SK-N-SH (cell line): ENCODE data around the gene CYB561D1. TPM values are rescaled to one million over a fixed set of nuclear protein-coding genes. Genes with fewer than 3 reads are reported as not detected.

ENCODE experiments used
- CTCF ChIA-PET: fragments of 300-600, 350-600 bp; formaldehyde crosslinking; extraction: SDS; loops from one replicate; lab custom pipeline; 2021; lab: Yijun Ruan, JAX
- POLR2A ChIA-PET: fragments of 350-600 bp; sonication (Branson Sonifier 250); formaldehyde crosslinking; extraction: SDS; loops from one replicate; lab custom pipeline; 2020; ENCODE audit warnings: antibody characterized with exemption, inconsistent platforms; lab: Yijun Ruan, JAX
- DNase-seq: peaks from one replicate; pipeline ENCODE4 v3.0.0; 2012
- H2AFZ ChIP-seq: fragments of 200-600 bp; sonication (generic); 2 replicates; pipeline ENCODE4 v1.8.1; 2016; ENCODE audit warnings: antibody characterized with exemption, mild to moderate bottlenecking, low read depth
- H3F3A ChIP-seq: fragments of 200-600 bp; sonication (generic); replicated peaks from 2 replicates; pipeline ENCODE3; 2016; ENCODE audit warnings: antibody characterized with exemption, mild to moderate bottlenecking; ENCODE audit not compliant: insufficient read depth
- H3K27ac ChIP-seq, 2 experiments: fragments of 200-500 bp in 1 of 2; fragments of 200-600 bp in 1 of 2; sonication (Bioruptor generic) in 1 of 2; sonication (generic), shearing (Covaris generic) in 1 of 2; 2 replicates each; pipeline versions ENCODE4 v1.5.1 to v1.6.1; 2014 to 2016; ENCODE audit warnings: low read depth in 2 of 2, inconsistent platforms in 1 of 2, low read length in 1 of 2, mild to moderate bottlenecking in 1 of 2, mixed read lengths in 1 of 2
- H3K27me3 ChIP-seq: fragments of 200-600 bp; sonication (generic), shearing (Covaris generic); 2 replicates; pipeline ENCODE4 v1.6.1; 2016; ENCODE audit warnings: mixed run types; ENCODE audit not compliant: insufficient read depth
- H3K36me3 ChIP-seq, 2 experiments: fragments of 200-500 bp in 1 of 2; fragments of 200-600 bp in 1 of 2; sonication (Bioruptor generic) in 1 of 2; sonication (generic) in 1 of 2; replicated peaks in 1 of 2; 2 replicates each; pipeline versions ENCODE3 to v1.5.1; 2014 to 2016; ENCODE audit warnings: low read length in 1 of 2, mild to moderate bottlenecking in 1 of 2; ENCODE audit not compliant: insufficient read depth in 2 of 2, control insufficient read depth in 1 of 2
- H3K4me1 ChIP-seq, 2 experiments: fragments of 200-500 bp in 1 of 2; fragments of 200-600 bp in 1 of 2; sonication (Bioruptor generic) in 1 of 2; sonication (generic), shearing (Covaris generic) in 1 of 2; 2 replicates each; pipeline versions ENCODE4 v1.5.1 to v1.6.1; 2014 to 2016; ENCODE audit warnings: low read depth in 1 of 2, low read length in 1 of 2, mixed run types in 1 of 2; ENCODE audit not compliant: insufficient read depth in 2 of 2, control insufficient read depth in 1 of 2
- H3K4me2 ChIP-seq: fragments of 200-600 bp; sonication (generic), shearing (Covaris generic); 2 replicates; pipeline ENCODE4 v1.6.1; 2017; ENCODE audit warnings: mixed run types
- H3K4me3 ChIP-seq, 2 experiments: fragments of 200-500 bp in 1 of 2; fragments of 200-600 bp in 1 of 2; sonication (Bioruptor generic) in 1 of 2; sonication (generic), shearing (Covaris generic) in 1 of 2; 2 replicates each; pipeline versions ENCODE4 v1.5.1 to v1.8.1; 2014 to 2016; ENCODE audit warnings: low read depth in 2 of 2, inconsistent platforms in 1 of 2, low read length in 1 of 2, mild to moderate bottlenecking in 1 of 2, mixed read lengths in 1 of 2, moderate library complexity in 1 of 2
- H3K79me2 ChIP-seq: fragments of 200-600 bp; sonication (generic); 2 replicates; pipeline ENCODE4 v1.8.1; 2017; ENCODE audit warnings: mild to moderate bottlenecking; ENCODE audit not compliant: insufficient read depth
- H3K9ac ChIP-seq: fragments of 200-600 bp; sonication (generic); 2 replicates; pipeline ENCODE4 v1.6.1; 2017; ENCODE audit warnings: mixed run types
- H3K9me2 ChIP-seq: fragments of 200-600 bp; sonication (generic); 2 replicates; pipeline ENCODE4 v1.6.1; 2017; ENCODE audit warnings: mixed run types
- H3K9me3 ChIP-seq: fragments of 200-600 bp; sonication (generic); 2 replicates; pipeline ENCODE4 v1.6.1; 2017; ENCODE audit warnings: mixed run types, mild to moderate bottlenecking, moderate library complexity
- H4K20me1 ChIP-seq: fragments of 200-600 bp; sonication (generic); 2 replicates; pipeline ENCODE4 v1.6.1; 2017; ENCODE audit warnings: mild to moderate bottlenecking, mixed run types; ENCODE audit not compliant: insufficient read depth
- EZH2phosphoT487 ChIP-seq: fragments of 200-600 bp; sonication (generic); IDR thresholded peaks from 2 replicates; pipeline ENCODE4 v1.6.1; 2017; ENCODE audit warnings: low read depth, mixed run types, mild to moderate bottlenecking, antibody characterized with exemption, moderate library complexity, borderline replicate concordance
- FOXM1 ChIP-seq: IDR thresholded peaks from 2 replicates; pipeline ENCODE4 v1.4.0; 2012; ENCODE audit warnings: low read depth, mild to moderate bottlenecking
- JUND ChIP-seq: IDR thresholded peaks from 2 replicates; pipeline ENCODE4 v1.4.0; 2012
- MEF2A ChIP-seq: IDR thresholded peaks from 2 replicates; pipeline ENCODE4 v1.4.0; 2012; ENCODE audit warnings: low read depth, borderline replicate concordance
- NFIC ChIP-seq: IDR thresholded peaks from 2 replicates; pipeline ENCODE4 v1.4.0; 2012; ENCODE audit warnings: borderline replicate concordance
- RCOR1 ChIP-seq: fragments of 150-350 bp; IDR thresholded peaks from 2 replicates; pipeline ENCODE4 v1.6.1; 2017; ENCODE audit warnings: antibody characterized with exemption, low read length
- RXRA ChIP-seq: IDR thresholded peaks from 2 replicates; pipeline ENCODE4 v1.4.0; 2012; ENCODE audit warnings: low read depth, mild to moderate bottlenecking, borderline replicate concordance
- SMC3 ChIP-seq: IDR thresholded peaks from 2 replicates; pipeline ENCODE4 v1.6.1; 2012; ENCODE audit warnings: low read depth, low read length, improper control_type of control experiment
- TCF12 ChIP-seq: IDR thresholded peaks from 2 replicates; pipeline ENCODE4 v1.4.0; 2012
- TEAD4 ChIP-seq: IDR thresholded peaks from 2 replicates; pipeline ENCODE4 v1.4.0; 2012; ENCODE audit warnings: mild to moderate bottlenecking, borderline replicate concordance; ENCODE audit not compliant: insufficient read depth
- WGBS: methylation state at CpG from one replicate; pipeline ENCODE4 v1.1.6; 2017; ENCODE audit warnings: low lambda C conversion rate; 5-methylcytosine and 5-hydroxymethylcytosine counted together
- polyA plus RNA-seq, 3 experiments: library from polyadenylated mRNA; depleted of rRNA; stranded (reverse); fragments of >200 nt; gene quantifications; 2 replicates each; pipeline ENCODE4 v1.2.3, GENCODE V29; 2012
- TF ChIP-seq, protein P1 (sequence below): fragments of 150-350 bp; IDR thresholded peaks from 2 replicates; pipeline ENCODE4 v1.6.1; 2017; ENCODE audit warnings: antibody characterized with exemption, low read length, low read depth, borderline replicate concordance
- TF ChIP-seq, protein P2 (sequence below): IDR thresholded peaks from 2 replicates; pipeline ENCODE4 v1.4.0; 2012; ENCODE audit warnings: low read depth, borderline replicate concordance
- TF ChIP-seq, protein P3 (sequence below): fragments of 150-350 bp; IDR thresholded peaks from 2 replicates; pipeline ENCODE4 v1.6.1; 2016; ENCODE audit warnings: mild to moderate bottlenecking, low read depth, low read length

CYB561D1 gene
- polyA plus RNA-seq, 1 of the 3 experiments (the other 2 are of a cell fraction), result 5.4 TPM

DNA sequence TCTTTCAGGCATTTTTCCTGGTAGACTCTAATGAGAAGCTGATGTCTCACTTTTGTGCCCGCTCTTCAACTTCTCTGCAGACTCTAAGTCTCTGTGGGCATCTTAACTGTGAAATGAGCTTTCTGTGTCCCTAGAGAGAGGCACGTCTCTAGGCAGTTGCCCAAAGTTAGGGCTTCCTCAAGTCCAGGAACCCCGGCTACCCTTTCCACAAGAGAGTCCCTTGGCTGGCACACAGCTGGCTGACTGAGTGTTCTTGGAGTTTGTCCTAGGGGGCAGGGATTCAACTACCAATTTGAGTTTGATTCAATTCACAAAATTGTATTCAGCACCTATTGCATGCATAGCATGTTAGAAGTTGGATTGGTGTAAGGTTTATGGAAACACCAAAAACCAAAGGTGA is 47.2 kb downstream of the CYB561D1 start:
- Histone ChIP-seq H3K9me3 (no peaks in the 10 kb centered on the region), H3K4me1 (peaks cover 0 to 14% of the 10 kb centered on the region in 2 experiments; a peak in 1 of 4 replicates), H3K36me3 (no peaks in the 10 kb centered on the region), H3K4me3 (no peak overlapping the region), H3K9me2 (no peaks in the 10 kb centered on the region), H2AFZ (no peak overlapping the region), H3K27ac (no peak overlapping the region), H3K9ac (no peak overlapping the region), H3K79me2 (no peaks in the 10 kb centered on the region), H3K27me3 (no peaks in the 10 kb centered on the region), H3F3A (no peaks in the 10 kb centered on the region), H4K20me1 (no peaks in the 10 kb centered on the region), H3K4me2 (no peak overlapping the region)
- DNase-seq, result no peak
- TF ChIP-seq FOXM1 (no peak), NFIC (no peak), EZH2phosphoT487 (no peak), RXRA (no peak), SMC3 (no peak), RCOR1 (no peak), TCF12 (no peak), TEAD4 (no peak), JUND (no peak)
- TF ChIP-seq, protein P1, sequence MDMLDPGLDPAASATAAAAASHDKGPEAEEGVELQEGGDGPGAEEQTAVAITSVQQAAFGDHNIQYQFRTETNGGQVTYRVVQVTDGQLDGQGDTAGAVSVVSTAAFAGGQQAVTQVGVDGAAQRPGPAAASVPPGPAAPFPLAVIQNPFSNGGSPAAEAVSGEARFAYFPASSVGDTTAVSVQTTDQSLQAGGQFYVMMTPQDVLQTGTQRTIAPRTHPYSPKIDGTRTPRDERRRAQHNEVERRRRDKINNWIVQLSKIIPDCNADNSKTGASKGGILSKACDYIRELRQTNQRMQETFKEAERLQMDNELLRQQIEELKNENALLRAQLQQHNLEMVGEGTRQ, result no peak
- TF ChIP-seq, protein P2, sequence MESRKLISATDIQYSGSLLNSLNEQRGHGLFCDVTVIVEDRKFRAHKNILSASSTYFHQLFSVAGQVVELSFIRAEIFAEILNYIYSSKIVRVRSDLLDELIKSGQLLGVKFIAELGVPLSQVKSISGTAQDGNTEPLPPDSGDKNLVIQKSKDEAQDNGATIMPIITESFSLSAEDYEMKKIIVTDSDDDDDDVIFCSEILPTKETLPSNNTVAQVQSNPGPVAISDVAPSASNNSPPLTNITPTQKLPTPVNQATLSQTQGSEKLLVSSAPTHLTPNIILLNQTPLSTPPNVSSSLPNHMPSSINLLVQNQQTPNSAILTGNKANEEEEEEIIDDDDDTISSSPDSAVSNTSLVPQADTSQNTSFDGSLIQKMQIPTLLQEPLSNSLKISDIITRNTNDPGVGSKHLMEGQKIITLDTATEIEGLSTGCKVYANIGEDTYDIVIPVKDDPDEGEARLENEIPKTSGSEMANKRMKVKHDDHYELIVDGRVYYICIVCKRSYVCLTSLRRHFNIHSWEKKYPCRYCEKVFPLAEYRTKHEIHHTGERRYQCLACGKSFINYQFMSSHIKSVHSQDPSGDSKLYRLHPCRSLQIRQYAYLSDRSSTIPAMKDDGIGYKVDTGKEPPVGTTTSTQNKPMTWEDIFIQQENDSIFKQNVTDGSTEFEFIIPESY, result no peak
- TF ChIP-seq, protein P3, sequence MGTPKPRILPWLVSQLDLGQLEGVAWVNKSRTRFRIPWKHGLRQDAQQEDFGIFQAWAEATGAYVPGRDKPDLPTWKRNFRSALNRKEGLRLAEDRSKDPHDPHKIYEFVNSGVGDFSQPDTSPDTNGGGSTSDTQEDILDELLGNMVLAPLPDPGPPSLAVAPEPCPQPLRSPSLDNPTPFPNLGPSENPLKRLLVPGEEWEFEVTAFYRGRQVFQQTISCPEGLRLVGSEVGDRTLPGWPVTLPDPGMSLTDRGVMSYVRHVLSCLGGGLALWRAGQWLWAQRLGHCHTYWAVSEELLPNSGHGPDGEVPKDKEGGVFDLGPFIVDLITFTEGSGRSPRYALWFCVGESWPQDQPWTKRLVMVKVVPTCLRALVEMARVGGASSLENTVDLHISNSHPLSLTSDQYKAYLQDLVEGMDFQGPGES, result no peak
- WGBS, result 78% methylated on average over 3 of the region's 3 CpGs
- ChIA-PET POLR2A (interaction anchor here (0.9 kb wide), 1 partner anchor 8 kb away, joined by 3 read pairs; no protein-coding TSS in a partner anchor), CTCF (interaction anchor here (0.7 to 26.3 kb wide), 10 partner anchors 7 to 445 kb away, joined by 3 to 1710 read pairs (median 10); partner anchors contain the start of genes AHCYL1, AMIGO1, ATXN7L2 and CYB561D1)

DNA sequence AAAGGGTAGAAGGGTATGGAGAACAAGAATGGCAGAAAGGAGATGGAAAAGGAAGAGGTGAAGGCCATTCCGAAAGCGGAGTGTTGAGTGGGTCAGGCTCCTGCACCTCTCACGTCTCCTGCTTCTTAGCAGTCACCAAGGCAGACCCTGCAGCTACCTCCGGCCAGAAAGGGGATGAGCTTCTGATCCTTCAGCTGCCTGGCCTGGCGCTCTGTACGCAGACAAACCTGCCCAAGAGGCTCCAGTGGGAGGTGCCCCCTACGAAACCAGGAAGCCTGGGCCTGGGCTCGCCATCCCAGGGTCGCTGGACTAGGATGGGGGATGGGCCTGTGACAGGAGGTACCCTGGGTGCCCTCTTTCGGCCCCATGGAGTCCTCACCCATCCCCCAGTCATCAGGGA is 48.8 kb downstream of the CYB561D1 start:
- no peak for DNase-seq
- no peaks in the 10 kb centered on the region for H3K36me3 ChIP-seq
- H3K27ac ChIP-seq, result no peak overlapping the region
- peaks cover 0 to 17% of the 10 kb centered on the region in 2 experiments; a peak in 2 of 4 replicates for H3K4me1 ChIP-seq
- ChIA-PET CTCF (interaction anchor here (1.0 to 26.3 kb wide), 5 partner anchors 9 to 265 kb away, joined by 4 to 1710 read pairs (median 107); partner anchors contain the start of genes AMIGO1, ATXN7L2 and CYB561D1), POLR2A (no interaction called here)
- no peak overlapping the region for H2AFZ ChIP-seq
- H3K4me2 ChIP-seq, result no peak overlapping the region
- H3K4me3 ChIP-seq, result no peak overlapping the region
- H3K9me2 ChIP-seq, result no peaks in the 10 kb centered on the region
- no peaks in the 10 kb centered on the region for H3K9me3 ChIP-seq
- H3K9ac ChIP-seq, result no peak overlapping the region
- peaks cover 7% of the 10 kb centered on the region for H3K79me2 ChIP-seq
- TF ChIP-seq MEF2A (no peak), TCF12 (no peak)
- peaks cover under 1% of the 10 kb centered on the region for H3F3A ChIP-seq
- no peaks in the 10 kb centered on the region for H4K20me1 ChIP-seq
- 75% methylated on average over 9 of the region's 10 CpGs for WGBS
- no peaks in the 10 kb centered on the region for H3K27me3 ChIP-seq
